Right atrium auricular region (tissue), 2 donors: Measurements from ENCODE around the gene FEZ2. TPM values are rescaled to one million over a fixed set of nuclear protein-coding genes. Genes with fewer than 3 reads are reported as not detected.

Experiments used
- DNase-seq: peaks from one replicate; pipeline ENCODE4 v3.0.0-alpha.2; 2019; ENCODE audit warnings: low spot score
- H3K27ac ChIP-seq, 2 donors: fragments of 200-600 bp; sonication (generic); 1 replicate in 1 of 2; 2 replicates in 1 of 2; pipeline ENCODE4 v1.5.1; 2016 to 2019
- H3K27me3 ChIP-seq, 2 donors: fragments of 200-600 bp; sonication (generic); one replicate each; pipeline versions ENCODE4 v1.5.1 to v1.6.0; 2017 to 2019
- H3K36me3 ChIP-seq: fragments of 200-600 bp; sonication (generic); one replicate; pipeline ENCODE4 v1.5.1; 2016
- H3K4me1 ChIP-seq, 2 donors: fragments of 200-600 bp; sonication (generic); one replicate each; pipeline versions ENCODE4 v1.5.1 to v1.6.0; 2017 to 2019
- H3K4me3 ChIP-seq, 2 donors: fragments of 200-600 bp; sonication (generic); 1 replicate in 1 of 2; 2 replicates in 1 of 2; pipeline ENCODE4 v1.5.1; 2017 to 2019; ENCODE audit warnings: mild to moderate bottlenecking in 1 of 2, moderate library complexity in 1 of 2
- H3K9me3 ChIP-seq, 2 donors: fragments of 200-600 bp; sonication (generic); one replicate each; pipeline ENCODE4 v1.5.1; 2019
- CTCF ChIP-seq, 2 donors: fragments of 200-600 bp; sonication (generic); IDR thresholded peaks; one replicate each; pipeline ENCODE4 v1.5.1; 2019; ENCODE audit warnings: antibody characterized with exemption in 2 of 2
- total RNA-seq, 2 donors: library from RNA; depleted of rRNA; stranded (reverse); fragments of >200 nt; gene quantifications; one replicate each; pipeline ENCODE4 v1.1.0, GENCODE V29; 2016

FEZ2 gene
- total RNA-seq, 2 donors from 2014 or later = 30.3 to 81.5 TPM

GRCh38 chr2:36554531-36554930 is 43.4 kb downstream of the FEZ2 start:
- Histone ChIP-seq H3K9me3 (no peaks in the 10 kb centered on the region), H3K36me3 (peaks cover 38% of the 10 kb centered on the region), H3K4me3 (no peak overlapping the region), H3K27ac (no peak overlapping the region), H3K4me1 (no peaks in the 10 kb centered on the region), H3K27me3 (no peaks in the 10 kb centered on the region)
- DNase-seq = no peak
- TF ChIP-seq CTCF (IDR thresholded peaks at IDR 0.05) = no peak

- no peak for TF ChIP-seq CTCF (IDR thresholded peaks at IDR 0.05)
- Histone ChIP-seq H3K4me1 (no peaks in the 10 kb centered on the region), H3K4me3 (no peak overlapping the region), H3K27me3 (no peaks in the 10 kb centered on the region), H3K36me3 (peaks cover 46% of the 10 kb centered on the region), H3K9me3 (no peaks in the 10 kb centered on the region), H3K27ac (no peak overlapping the region)
- DNase-seq = no peak
These were observed 44.3 kb downstream of the FEZ2 start for GRCh38 chr2:36553683-36554082.

GRCh38 chr2:36550006-36550405 is 48.0 kb downstream of the FEZ2 start:
- H3K9me3 ChIP-seq = no peaks in the 10 kb centered on the region
- no peaks in the 10 kb centered on the region for H3K4me1 ChIP-seq
- no peak for DNase-seq
- peaks cover 61% of the 10 kb centered on the region for H3K36me3 ChIP-seq
- TF ChIP-seq CTCF (IDR thresholded peaks at IDR 0.05) = no peak
- no peak overlapping the region for H3K27ac ChIP-seq
- H3K4me3 ChIP-seq = no peak overlapping the region
- no peaks in the 10 kb centered on the region for H3K27me3 ChIP-seq

GRCh38 chr2:36549165-36549574 is 48.8 kb downstream of the FEZ2 start:
- no peaks in the 10 kb centered on the region for H3K27me3 ChIP-seq
- no peaks in the 10 kb centered on the region for H3K9me3 ChIP-seq
- no peak for DNase-seq
- no peak for TF ChIP-seq CTCF (IDR thresholded peaks at IDR 0.05)
- peaks cover 55% of the 10 kb centered on the region for H3K36me3 ChIP-seq
- no peaks in the 10 kb centered on the region for H3K4me1 ChIP-seq
- no peak overlapping the region for H3K4me3 ChIP-seq
- H3K27ac ChIP-seq = no peak overlapping the region

- H3K36me3 ChIP-seq = peaks cover 55% of the 10 kb centered on the region
- H3K27ac ChIP-seq = no peak overlapping the region
- no peak for DNase-seq
- H3K4me3 ChIP-seq = no peak overlapping the region
- no peak for TF ChIP-seq CTCF (IDR thresholded peaks at IDR 0.05)
- H3K9me3 ChIP-seq = no peaks in the 10 kb centered on the region
- H3K27me3 ChIP-seq = no peaks in the 10 kb centered on the region
- no peaks in the 10 kb centered on the region for H3K4me1 ChIP-seq
These were observed 50.1 kb downstream of the FEZ2 start for GRCh38 chr2:36547906-36548305.

GRCh38 chr2:36545871-36546416 is 52.0 kb downstream of the FEZ2 start:
- H3K36me3 ChIP-seq = peaks cover 44% of the 10 kb centered on the region
- peaks cover 0 to 7% of the 10 kb centered on the region in 2 donors for H3K4me1 ChIP-seq
- no peak overlapping the region for H3K4me3 ChIP-seq
- no peak overlapping the region for H3K27ac ChIP-seq
- no peak for TF ChIP-seq CTCF (IDR thresholded peaks at IDR 0.05)
- DNase-seq = no peak
- H3K9me3 ChIP-seq = no peaks in the 10 kb centered on the region
- no peaks in the 10 kb centered on the region for H3K27me3 ChIP-seq
